ENCODE data around the gene JAKMIP1. TPM values are rescaled to one million over a fixed set of nuclear protein-coding genes. Genes with fewer than 3 reads are reported as not detected.
A peak's percentile ranks its signal among the peaks of the same experiment; 100 is the strongest.
"Not testable (repeated sequence)": the region's sequence is repeated elsewhere in the genome, so short reads cannot be mapped to it uniquely, and the experiment has no call there.

JAKMIP1 gene
- total RNA-seq, 1 experiment from 2014 or later = not detected

DNA sequence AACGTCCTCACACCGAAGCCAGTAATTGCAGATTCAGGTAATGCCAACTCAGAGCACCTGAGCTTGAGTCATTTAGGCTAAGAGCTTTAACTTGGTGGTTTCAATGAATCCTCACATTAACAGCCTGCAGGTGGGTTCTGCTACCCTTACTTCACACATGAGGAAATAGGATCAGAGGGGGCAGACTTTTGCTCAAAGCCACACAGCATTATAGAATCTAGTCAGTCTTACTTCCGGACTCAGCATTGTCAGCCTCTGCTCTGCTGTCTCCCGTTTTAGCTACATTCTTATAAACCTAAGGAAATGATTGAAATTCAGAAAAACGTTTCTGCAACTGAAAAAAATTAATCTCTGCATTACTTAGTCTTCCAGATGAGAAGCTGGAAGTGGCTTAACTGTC is 188.1 kb downstream of the JAKMIP1 start:
- DNase-seq (ENCODE audit: low read depth, low spot score) = no peak
- in situ Hi-C loops (cut with HindIII; ENCODE audit: low pct_unique_long_range_greater_than_20kb, low sequenced_read_pairs) = no loop called here

DNA sequence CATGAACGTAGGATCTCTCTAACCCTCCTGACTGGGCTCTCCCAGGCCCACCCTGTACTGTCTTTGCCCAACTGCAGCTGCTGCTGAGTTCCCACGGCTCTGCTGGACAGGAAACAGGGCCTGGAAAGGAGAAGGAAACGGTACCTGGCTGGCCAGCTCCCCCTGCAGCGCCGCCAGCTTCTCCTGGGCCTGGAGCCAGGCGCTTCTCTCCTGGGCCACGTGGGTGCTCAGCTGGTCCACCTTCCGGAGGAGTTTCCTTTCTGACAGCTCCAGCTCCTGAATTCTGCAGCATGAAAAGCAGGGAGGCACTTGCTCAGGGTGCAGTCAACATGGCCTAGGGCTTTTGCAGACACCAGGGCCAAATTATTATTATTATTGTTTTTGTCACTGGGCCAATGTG is 188.7 kb downstream of the JAKMIP1 start:
- in situ Hi-C loops (cut with HindIII; ENCODE audit: low pct_unique_long_range_greater_than_20kb, low sequenced_read_pairs) = no loop called here

DNA sequence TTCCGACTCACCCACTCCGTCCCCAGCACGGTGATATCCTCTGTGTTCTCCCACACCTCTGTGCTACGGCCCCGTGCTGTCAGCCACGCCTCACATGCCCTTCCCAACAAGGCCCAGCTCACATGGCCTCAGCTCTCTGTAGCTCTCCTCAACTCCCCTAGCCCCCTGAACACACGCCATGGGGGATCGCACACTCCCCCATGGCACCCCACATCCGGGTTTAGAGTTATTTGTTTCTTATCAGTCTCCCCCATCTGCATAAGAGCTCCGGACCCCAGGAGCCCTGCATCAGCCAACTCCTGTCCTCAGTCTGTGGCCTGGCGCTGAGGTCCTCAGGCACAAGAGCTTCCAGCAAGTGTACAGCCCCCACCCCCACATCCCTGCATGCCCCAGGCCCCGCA is 189.1 kb downstream of the JAKMIP1 start:
- in situ Hi-C loops (cut with HindIII; ENCODE audit: low pct_unique_long_range_greater_than_20kb, low sequenced_read_pairs) = no loop called here
- no peak for DNase-seq (ENCODE audit: low read depth, low spot score)

More for the DNA sequence above, 188.7 kb downstream of the JAKMIP1 start:
- peak; percentile 8 for DNase-seq (ENCODE audit: low read depth, low spot score)

DNA sequence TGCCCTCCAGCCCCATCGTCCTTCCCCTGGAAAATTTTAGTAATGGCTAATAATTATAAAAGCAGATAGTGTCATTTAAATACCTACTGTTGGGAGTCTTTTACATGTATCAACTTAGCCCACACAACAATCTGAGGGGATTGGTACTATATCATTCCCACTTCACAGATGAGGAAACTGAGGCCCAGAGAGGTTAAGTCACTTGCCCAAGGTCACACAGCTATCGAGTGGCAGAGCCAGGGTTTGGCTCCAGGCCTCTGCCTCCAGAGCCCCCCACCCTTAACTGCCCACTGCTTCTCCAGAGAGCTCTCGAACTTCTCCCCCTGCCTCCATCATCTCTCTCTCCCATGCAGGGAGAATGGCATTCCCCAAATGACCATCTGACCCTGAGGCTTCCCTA is 189.6 kb downstream of the JAKMIP1 start:
- no peak for DNase-seq (ENCODE audit: low read depth, low spot score)
- in situ Hi-C loops (cut with HindIII; ENCODE audit: low pct_unique_long_range_greater_than_20kb, low sequenced_read_pairs) = no loop called here

DNA sequence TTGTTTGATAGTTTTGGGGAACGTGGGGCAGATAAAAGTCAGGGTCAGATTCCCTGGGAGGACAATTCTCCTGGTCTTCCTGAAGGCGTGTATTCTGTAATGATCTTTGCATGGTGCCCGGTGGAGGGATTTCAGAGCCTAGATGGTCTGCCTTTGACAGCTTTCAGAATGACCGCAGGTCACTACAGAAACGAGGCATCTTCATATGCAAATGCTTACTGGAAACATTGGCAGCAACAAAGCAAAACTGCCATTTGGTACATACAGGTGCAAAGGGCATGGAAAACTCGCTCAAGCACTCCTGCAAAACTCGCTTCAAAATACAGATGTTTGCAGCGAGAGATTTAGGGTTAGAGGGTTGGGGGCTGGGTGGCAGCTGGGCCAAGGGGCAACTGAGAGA is 190.9 kb downstream of the JAKMIP1 start:
- in situ Hi-C loops (cut with HindIII; ENCODE audit: low pct_unique_long_range_greater_than_20kb, low sequenced_read_pairs) = no loop called here
- no peak for DNase-seq (ENCODE audit: low read depth, low spot score)

DNA sequence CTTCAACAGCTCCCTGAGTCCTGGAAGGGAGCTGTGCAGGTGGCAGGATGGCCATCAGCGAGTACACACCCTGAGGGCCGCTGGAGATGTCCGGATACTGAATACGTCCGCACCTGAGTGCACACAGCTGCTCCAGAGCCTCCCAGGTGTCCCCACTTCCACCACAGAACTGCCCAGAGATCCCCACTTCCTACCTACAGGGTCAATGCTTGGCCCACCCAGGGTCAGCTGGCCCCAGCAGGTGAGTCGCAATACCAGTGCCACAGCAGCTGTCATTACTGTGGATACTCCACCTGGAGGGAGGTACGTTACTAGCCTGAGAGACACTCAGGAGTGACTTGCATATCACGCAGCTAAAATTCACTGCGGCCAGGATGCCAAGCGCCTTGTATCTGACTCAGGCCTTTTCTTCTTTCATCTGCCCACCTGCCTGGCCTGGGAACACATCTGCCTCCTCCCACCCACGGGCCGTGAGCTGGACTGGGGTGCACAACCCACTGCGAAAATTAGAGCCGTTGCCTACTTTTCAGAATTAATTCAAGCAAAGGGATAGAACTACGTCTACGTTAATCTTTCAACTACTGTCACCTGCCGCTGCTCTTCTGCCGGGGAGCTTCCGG is 191.5 kb downstream of the JAKMIP1 start:
- in situ Hi-C loops (cut with HindIII; ENCODE audit: low pct_unique_long_range_greater_than_20kb, low sequenced_read_pairs) = no loop called here
- no peak for DNase-seq (ENCODE audit: low read depth, low spot score)

DNA sequence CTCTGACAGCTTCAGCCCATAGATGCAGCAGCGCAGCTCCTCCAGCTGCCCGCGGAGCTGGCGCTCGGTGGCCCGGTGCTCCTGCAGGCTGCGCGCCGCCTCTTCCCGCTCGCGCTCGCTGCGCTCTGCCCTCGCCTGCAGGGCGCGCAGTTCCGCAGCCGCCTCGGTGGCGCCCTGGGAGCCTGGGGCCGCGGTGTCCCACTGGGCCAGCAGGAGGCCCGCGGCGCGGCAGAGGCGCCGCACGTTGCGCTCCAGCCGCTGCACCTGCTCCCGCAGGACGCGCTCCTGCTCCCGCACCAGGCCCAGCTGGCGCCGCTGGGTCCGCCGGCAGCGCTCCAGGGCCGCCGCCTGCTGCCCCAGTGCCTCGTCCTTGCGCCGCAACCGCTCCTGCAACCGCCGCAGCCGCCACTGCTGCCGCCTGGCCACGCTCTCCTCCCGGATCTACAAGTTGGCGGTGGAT is 192.2 kb downstream of the JAKMIP1 start:
- in situ Hi-C loops (cut with HindIII; ENCODE audit: low pct_unique_long_range_greater_than_20kb, low sequenced_read_pairs) = no loop called here
- DNase-seq (ENCODE audit: low read depth, low spot score) = no peak

DNA sequence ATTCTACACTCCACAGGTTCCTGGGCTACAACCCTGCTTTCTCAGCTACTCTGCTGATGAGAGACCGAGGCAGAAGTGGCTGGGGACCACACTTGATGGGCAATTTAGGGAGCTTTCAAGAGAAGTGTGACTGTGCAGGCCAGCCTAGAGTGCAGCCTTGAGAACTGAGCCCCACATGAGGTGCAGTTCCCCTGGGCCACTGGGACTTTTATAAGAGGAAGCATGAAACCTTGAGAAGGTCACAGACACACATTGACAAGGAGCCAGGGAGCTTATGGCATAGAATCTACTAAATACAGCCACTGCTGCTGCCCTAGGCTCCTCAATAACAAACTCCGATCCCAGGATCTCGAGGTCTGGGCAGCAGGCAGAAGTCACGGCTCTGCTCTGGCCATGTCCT is 195.2 kb downstream of the JAKMIP1 start:
- in situ Hi-C loops (cut with HindIII; ENCODE audit: low pct_unique_long_range_greater_than_20kb, low sequenced_read_pairs) = no loop called here
- DNase-seq (ENCODE audit: low read depth, low spot score) = no peak

DNA sequence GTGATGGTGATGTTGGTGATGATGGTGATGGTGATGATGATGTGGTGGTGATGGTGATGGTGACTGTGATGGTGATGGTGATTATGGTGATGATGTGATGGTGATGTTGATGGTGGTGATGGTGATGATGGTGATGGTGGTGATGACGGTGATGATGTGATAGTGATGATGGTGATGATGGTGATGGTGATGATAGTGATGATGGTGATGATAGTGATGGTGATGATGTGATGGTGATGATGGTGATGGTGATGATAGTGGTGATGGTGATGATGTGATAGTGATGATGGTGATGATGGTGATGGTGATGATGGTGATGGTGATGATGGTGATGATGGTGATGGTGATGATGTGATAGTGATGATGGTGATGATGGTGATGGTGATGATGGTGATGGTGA is 196.9 kb downstream of the JAKMIP1 start:
- DNase-seq (ENCODE audit: low read depth, low spot score); in situ Hi-C loops (cut with HindIII; ENCODE audit: low pct_unique_long_range_greater_than_20kb, low sequenced_read_pairs): not testable (repeated sequence)

DNA sequence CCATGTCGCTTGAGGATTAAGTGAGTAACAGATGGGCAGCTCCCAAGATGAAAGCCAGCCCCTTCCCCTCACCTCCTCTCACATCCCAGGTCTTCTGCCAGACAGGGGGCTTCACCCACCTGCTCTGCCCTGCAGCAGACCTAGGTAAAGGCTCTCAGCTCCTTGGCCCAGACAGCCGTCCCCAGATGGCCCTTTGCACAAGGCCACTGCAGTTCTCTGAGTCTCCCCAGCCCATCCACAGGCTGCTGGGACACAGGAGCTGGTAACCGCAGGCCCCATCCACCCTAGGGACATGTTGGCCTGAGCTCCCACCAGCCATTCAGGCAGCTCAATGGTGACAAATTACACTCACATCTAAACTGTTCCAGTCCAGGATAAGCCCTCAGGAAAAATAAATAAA is 197.4 kb downstream of the JAKMIP1 start:
- no peak for DNase-seq (ENCODE audit: low read depth, low spot score)
- in situ Hi-C loops (cut with HindIII; ENCODE audit: low pct_unique_long_range_greater_than_20kb, low sequenced_read_pairs) = no loop called here

DNA sequence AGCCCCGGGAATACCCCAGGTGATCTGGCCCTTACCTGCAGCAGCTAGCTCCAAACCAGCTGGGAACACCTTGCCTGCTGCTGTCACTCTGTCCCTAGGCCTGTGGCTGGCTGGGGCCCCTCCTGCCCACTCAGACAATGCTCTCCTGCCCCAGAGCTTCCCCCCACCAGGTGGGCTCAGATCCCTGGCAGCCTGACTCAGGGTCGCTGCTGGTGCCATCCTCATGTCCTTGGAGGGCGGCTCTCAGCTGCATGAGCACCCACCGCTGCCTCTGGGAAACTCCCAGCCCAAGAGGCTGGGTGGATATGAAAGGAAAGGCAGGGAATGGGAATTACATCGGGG is 197.9 kb downstream of the JAKMIP1 start:
- in situ Hi-C loops (cut with HindIII; ENCODE audit: low pct_unique_long_range_greater_than_20kb, low sequenced_read_pairs) = no loop called here

DNA sequence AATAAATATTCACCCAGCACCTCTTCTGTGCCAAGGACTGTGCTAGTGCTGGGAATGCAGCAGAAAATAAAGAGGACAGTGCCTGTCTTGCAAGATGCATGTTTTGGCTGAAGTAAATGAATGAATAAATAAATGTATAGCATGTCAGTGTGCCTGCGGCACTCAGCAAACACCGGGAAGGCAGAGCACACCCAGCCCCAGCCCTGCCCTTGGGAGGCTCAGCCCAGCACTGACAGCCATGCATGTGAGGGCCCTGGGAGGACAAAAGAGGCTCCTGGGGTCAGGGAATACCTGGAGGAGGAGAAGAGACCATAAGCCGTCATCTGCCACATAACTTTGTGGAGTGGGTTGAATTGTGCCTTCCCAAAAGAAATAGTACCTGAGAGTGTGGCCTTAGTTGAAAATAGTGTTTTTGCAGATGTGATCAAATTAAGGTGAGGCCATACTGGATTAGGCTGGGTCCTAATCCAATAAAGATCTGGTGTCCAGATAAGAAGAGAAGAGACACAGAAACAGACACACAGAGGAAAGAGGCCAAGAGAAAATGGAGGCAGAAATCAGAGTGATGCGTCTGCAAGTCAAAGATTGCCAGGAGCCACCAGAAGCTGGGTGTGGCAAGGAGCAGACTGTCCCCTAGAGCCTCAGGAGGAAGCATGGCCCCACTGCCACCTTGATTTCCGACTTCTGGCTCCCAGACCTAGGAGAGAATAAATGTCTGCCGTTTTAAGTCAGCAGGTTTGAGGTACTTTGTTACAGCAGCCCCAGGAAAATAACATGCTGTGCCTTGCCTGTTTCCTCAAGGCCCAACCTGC is 198.5 kb downstream of the JAKMIP1 start:
- in situ Hi-C loops (cut with HindIII; ENCODE audit: low pct_unique_long_range_greater_than_20kb, low sequenced_read_pairs) = no loop called here
- no peak for DNase-seq (ENCODE audit: low read depth, low spot score)

More for the DNA sequence above, 197.9 kb downstream of the JAKMIP1 start:
- DNase-seq (ENCODE audit: low read depth, low spot score) = no peak

DNA sequence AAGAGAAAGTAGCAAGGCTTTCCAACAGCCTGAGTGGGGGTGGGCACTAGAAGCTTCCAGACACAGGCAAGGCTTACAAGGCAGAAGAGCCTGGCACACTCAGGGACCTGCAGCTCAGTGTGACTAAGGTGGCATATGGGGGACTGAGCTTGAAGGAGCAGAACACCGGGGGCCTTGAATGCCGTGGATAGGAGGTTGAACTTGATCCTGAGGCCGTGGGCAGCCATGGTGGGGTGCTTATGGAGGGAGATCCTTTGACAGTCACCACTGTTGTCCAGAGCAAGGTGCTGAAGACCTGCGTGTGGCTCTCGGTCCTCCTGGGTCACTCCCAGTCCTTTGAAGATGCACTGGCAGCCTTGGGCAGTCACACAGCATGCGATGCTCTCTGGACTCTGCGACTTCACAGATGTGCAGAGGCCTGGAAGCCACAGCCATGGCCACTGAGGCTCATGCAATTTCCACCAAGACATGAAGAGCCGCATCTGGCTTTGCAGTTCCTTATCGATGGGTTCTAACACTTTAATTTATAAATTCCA is 200.5 kb downstream of the JAKMIP1 start:
- DNase-seq (ENCODE audit: low read depth, low spot score) = no peak
- in situ Hi-C loops (cut with HindIII; ENCODE audit: low pct_unique_long_range_greater_than_20kb, low sequenced_read_pairs) = no loop called here

DNA sequence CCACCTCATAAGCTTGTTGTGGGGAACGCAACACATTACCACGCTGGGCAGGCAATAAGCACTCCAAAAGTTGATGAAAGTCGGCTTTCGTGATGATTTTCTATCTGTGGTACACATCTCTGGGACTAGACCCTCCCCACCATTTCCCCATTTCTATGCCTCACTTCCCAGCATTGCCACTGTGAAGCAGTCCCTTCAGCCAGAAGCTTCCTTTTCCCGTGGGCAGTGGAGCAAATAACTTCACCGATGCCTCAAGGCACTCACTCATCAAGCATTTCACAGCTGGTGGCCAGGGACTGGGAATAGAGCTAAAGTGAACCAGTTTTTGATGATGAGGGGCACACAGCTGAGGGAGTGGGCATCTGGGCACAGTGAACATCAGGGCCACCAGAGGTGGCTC is 201.0 kb downstream of the JAKMIP1 start:
- no peak for DNase-seq (ENCODE audit: low read depth, low spot score)
- in situ Hi-C loops (cut with HindIII; ENCODE audit: low pct_unique_long_range_greater_than_20kb, low sequenced_read_pairs) = no loop called here

DNA sequence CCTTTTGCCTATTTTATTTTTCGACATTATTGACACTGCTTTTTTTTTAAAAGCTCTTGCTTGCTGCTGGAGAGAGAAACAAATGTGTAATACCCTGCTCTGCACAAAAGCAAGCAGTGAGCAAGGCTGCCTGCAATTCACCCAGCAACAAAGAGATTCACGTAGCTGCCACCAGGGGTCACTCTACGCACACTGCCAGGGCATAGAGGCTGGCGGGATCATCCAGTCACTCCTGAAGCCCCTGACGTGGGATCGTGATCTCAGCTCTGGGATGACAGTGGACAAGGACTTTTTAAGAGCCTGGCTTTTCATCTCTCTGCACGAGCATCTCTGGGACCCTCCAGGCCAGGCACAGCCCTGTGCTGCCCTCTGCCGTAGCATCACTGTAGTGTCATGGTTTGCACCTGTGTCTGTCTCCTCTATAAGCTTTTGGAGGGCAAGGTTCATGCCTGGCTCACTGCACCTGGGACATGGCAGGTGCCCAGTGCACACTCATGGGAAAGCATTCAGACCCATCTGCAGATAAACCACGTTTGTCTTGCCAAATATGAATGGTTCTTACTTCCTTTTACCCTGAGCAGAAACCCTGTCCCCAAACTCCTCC is 201.9 kb downstream of the JAKMIP1 start:
- in situ Hi-C loops (cut with HindIII; ENCODE audit: low pct_unique_long_range_greater_than_20kb, low sequenced_read_pairs) = no loop called here
- peak; percentile 73 for DNase-seq (ENCODE audit: low read depth, low spot score)

DNA sequence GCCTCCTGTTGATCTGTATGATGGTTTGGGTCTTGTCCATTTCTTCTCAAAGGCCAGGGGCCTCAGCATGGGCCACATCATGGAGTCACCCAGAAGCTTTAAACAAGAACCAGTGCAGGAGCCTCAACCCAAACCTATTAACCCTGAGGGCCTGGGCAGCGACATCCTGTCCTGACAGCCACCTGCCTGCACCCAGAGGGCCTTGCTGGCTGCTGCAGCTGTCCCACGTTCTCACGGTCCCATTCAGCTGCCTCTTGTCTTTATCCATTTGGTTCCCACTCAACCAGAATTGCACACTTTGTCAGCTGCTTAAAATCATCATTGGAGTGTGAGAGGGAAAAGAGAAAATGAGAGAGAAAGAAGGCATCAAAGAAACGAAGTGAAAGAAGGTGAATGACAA is 203.7 kb downstream of the JAKMIP1 start:
- DNase-seq (ENCODE audit: low read depth, low spot score) = no peak
- in situ Hi-C loops (cut with HindIII; ENCODE audit: low pct_unique_long_range_greater_than_20kb, low sequenced_read_pairs) = no loop called here

DNA sequence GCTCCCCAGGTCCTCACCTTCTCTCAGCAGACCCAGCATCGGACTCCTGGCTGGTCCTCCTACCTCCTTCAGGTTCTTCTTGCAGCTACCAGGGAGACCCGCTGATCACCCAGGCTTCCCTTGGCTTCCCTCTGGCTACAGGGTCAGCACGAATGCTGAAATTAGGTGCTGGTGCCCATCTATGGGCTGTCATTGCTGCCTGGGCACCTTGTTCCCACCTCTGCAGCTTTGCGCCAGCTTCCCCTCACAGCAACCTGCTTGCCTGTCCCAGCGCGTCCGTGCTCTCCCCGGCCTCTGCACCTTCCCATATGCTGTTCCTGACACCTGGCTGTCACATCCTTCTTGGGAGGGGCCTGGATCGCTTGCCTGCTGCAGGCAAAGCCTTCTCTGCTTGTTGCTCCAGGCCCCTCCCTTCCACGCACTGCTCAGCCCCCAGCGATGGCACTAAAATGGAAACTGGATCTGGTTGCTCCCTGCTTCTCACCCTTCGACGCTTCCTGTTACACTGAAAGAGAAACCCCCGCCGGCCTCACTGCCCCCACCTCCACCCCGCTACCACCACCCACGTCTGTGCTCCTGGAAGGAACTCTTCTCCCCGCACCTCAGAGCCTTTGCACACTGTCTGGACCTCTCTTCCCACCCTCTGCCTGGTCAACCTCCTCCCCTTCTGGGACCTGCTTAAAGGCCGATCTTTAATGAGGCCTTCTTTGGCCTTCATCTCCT is 204.3 kb downstream of the JAKMIP1 start:
- in situ Hi-C loops (cut with HindIII; ENCODE audit: low pct_unique_long_range_greater_than_20kb, low sequenced_read_pairs) = no loop called here
- DNase-seq (ENCODE audit: low read depth, low spot score) = no peak

Data from SK-MEL-5 (cell line).